K562 (cell line): Measurements from ENCODE around the gene CPNE9. TPM values are rescaled to one million over a fixed set of nuclear protein-coding genes. Genes with fewer than 3 reads are reported as not detected.
A peak's percentile ranks its signal among the peaks of the same experiment; 100 is the strongest.

Source experiments
- COPS2 ChIP-seq: fragments of 450-650 bp; conservative IDR thresholded peaks from 2 replicates; pipeline ENCODE4 v1.6.1; 2016; ENCODE audit warnings: mild to moderate bottlenecking, moderate library complexity
- CREB3 ChIP-seq: fragments of 450-650 bp; conservative IDR thresholded peaks from 2 replicates; pipeline ENCODE4 v1.6.1; 2016; ENCODE audit warnings: missing genetic modification characterization, low read depth, mild to moderate bottlenecking, missing compliant biosample characterization, moderate library complexity
- EGR1 ChIP-seq: fragments of 450-650 bp; conservative IDR thresholded peaks from 2 replicates; pipeline ENCODE4 v1.6.1; 2017; ENCODE audit warnings: mild to moderate bottlenecking
- ETV1 ChIP-seq: fragments of 450-650 bp; conservative IDR thresholded peaks from 2 replicates; pipeline ENCODE4 v1.6.1; 2016; ENCODE audit warnings: missing genetic modification characterization, control low read depth, low read depth, missing compliant biosample characterization
- FOXP1 ChIP-seq: sonication (generic); formaldehyde crosslinking; IDR thresholded peaks from 2 replicates; pipeline ENCODE4 v1.8.0; 2022; ENCODE audit warnings: mild to moderate bottlenecking, missing genetic modification reagents
- HSF4 ChIP-seq: fragments of 250-450 bp; sonication (Bioruptor Pico); IDR thresholded peaks from 2 replicates; pipeline ENCODE4 v2.1.2; 2022; ENCODE audit warnings: mild to moderate bottlenecking, moderate library complexity, borderline replicate concordance
- JUND ChIP-seq, 2 experiments: IDR thresholded peaks; 2 replicates in 1 of 2; 3 replicates in 1 of 2; pipeline ENCODE4 v1.6.1; 2011; ENCODE audit warnings: borderline replicate concordance in 2 of 2, low read depth in 2 of 2, low read length in 2 of 2, improper control_type of control experiment in 1 of 2, missing biosample characterization in 1 of 2, missing genetic modification characterization in 1 of 2, missing genetic modification reagents in 1 of 2
- KDM5B ChIP-seq: fragments of 200-600 bp; sonication (generic); IDR thresholded peaks from 2 replicates; pipeline ENCODE4 v1.6.1; 2012; ENCODE audit warnings: low read depth, mild to moderate bottlenecking, moderate library complexity, low read length, control low read depth, inconsistent platforms; ENCODE audit not compliant: insufficient replicate concordance
- NONO ChIP-seq, 2 experiments: fragments of 200-400 bp in 1 of 2; fragments of 450-650 bp in 1 of 2; formaldehyde crosslinking in 1 of 2; IDR thresholded peaks; 2 replicates each; pipeline ENCODE4 v1.6.1; 2017; ENCODE audit warnings: low read depth in 2 of 2, mild to moderate bottlenecking in 2 of 2, moderate library complexity in 2 of 2, low read length in 1 of 2
- REST ChIP-seq, 2 experiments: fragments of 450-650 bp; formaldehyde crosslinking in 1 of 2; IDR thresholded peaks; 2 replicates each; pipeline versions ENCODE4 v1.4.0 to v1.6.1; 2014 to 2020; ENCODE audit warnings: mild to moderate bottlenecking in 2 of 2, borderline replicate concordance in 1 of 2, low read depth in 1 of 2
- SETDB1 ChIP-seq: IDR thresholded peaks from one replicate; pipeline ENCODE4 v1.6.1; 2012; ENCODE audit warnings: low read length, control low read depth, inconsistent platforms
- SMARCE1 ChIP-seq: fragments of 450-650 bp; IDR thresholded peaks from 2 replicates; pipeline ENCODE4 v1.7.1; 2016; ENCODE audit warnings: mild to moderate bottlenecking
- TARDBP ChIP-seq: fragments of 450-650 bp; IDR thresholded peaks from 2 replicates; pipeline ENCODE4 v1.6.1; 2016
- UBTF ChIP-seq, 2 experiments: IDR thresholded peaks; 2 replicates each; pipeline ENCODE4 v1.6.1; 2012; ENCODE audit warnings: improper control_type of control experiment in 2 of 2, low read depth in 2 of 2, low read length in 2 of 2, borderline replicate concordance in 1 of 2
- YBX1 ChIP-seq: fragments of 450-650 bp; IDR thresholded peaks from 2 replicates; pipeline ENCODE4 v1.7.1; 2016; ENCODE audit warnings: mild to moderate bottlenecking
- ZNF551 ChIP-seq: fragments of 250-450 bp; sonication (Bioruptor Pico); IDR thresholded peaks from 2 replicates; pipeline ENCODE4 v1.5.0; 2021; ENCODE audit warnings: mild to moderate bottlenecking, moderate library complexity
- polyA plus RNA-seq, 8 experiments: library from polyadenylated mRNA; depleted of rRNA in 4 of 8; stranded (reverse) in 5 of 8; unstranded in 3 of 8; fragments of >200 nt; fragmentation: Nextera tagmentation in 2 of 8; fragmentation: Illumina TruSeq in 1 of 8; extraction: Ambion mirVana in 2 of 8; extraction: Trizol in 1 of 8; gene quantifications; 2 replicates each; pipeline versions ENCODE4 v1.2.1 to v1.2.3, GENCODE V29; 2011 to 2014; ENCODE audit warnings: inconsistent platforms in 1 of 8, missing spikeins in 1 of 8
- total RNA-seq, 7 experiments: library from RNA; depleted of rRNA in 6 of 7; stranded (reverse); fragments of >200 nt in 6 of 7; fragmentation: Illumina TruSeq in 2 of 7; extraction: Trizol in 2 of 7; gene quantifications; 2 replicates each; pipeline versions ENCODE4 v1.2.1 to v1.2.3, GENCODE V29; 2011 to 2021; ENCODE audit warnings: low replicate concordance in 1 of 7

The CPNE9 gene
- total and polyA plus RNA-seq, 9 of the 15 experiments (the other 6 are each of a cell fraction or from before 2014, with no cell fraction given) = 0.22 to 0.56 (median 0.29) TPM; not detected in 3

- TF ChIP-seq JUND (IDR thresholded peaks at IDR 0.05; ENCODE audit: borderline replicate concordance, low read depth, low read length) (peak; percentile 49; the same call in 1 of the 2 replicates), JUND (tag; IDR thresholded peaks at IDR 0.05; ENCODE audit: borderline replicate concordance, low read depth, low read length) (0 out of 3 replicates have a peak, but pooled peaks have one; percentile 41), KDM5B (no peak), ZNF551 (no peak), COPS2 (no peak), NONO (IDR thresholded peaks at IDR 0.05; ENCODE audit: low read depth in 2 of 2, low read length in 1 of 2) (no peak), CREB3 (tag) (no peak), YBX1 (no peak), SETDB1 (no peak), FOXP1 (CRISPR knock-in tag) (no peak), HSF4 (CRISPR knock-in tag) (no peak), TARDBP (no peak), ETV1 (tag) (no peak), REST (IDR thresholded peaks at IDR 0.05; ENCODE audit: borderline replicate concordance) (peak; percentile 21; the same call in 1 of the 2 replicates), REST (CRISPR knock-in tag; IDR thresholded peaks at IDR 0.05; ENCODE audit: low read depth) (no peak), SMARCE1 (no peak), EGR1 (0 out of 2 replicates have a peak, but pooled peaks have one; percentile 12), UBTF (IDR thresholded peaks at IDR 0.05; ENCODE audit: borderline replicate concordance in 1 of 2, low read depth in 2 of 2, low read length in 2 of 2) (0 out of 4 replicates have a peak, but pooled peaks of 1 of the 2 experiments have one; percentile 21)
Measured at GRCh38 chr3:9727041-9727595, 23.5 kb downstream of the CPNE9 start (continued).
